HEK293T (cell line): ENCODE measurements around the gene ATP2A2.
"Not testable (repeated sequence)": the region's sequence is repeated elsewhere in the genome, so short reads cannot be mapped to it uniquely, and the experiment has no call there.

ENCODE experiments used
- CTCF ChIA-PET: fragments of 350-600 bp; formaldehyde crosslinking; extraction: SDS; loops from one replicate; lab custom pipeline; 2021; ENCODE audit warnings: antibody characterized with exemption, inconsistent platforms; lab: Yijun Ruan, JAX
- POLR2A ChIA-PET: fragments of 350-600 bp; formaldehyde crosslinking; extraction: SDS; loops from one replicate; lab custom pipeline; 2020; ENCODE audit warnings: antibody characterized with exemption, inconsistent platforms; lab: Yijun Ruan, JAX
- DNase-seq: peaks from one replicate; pipeline ENCODE4 v3.0.0; 2012; ENCODE audit warnings: mixed read lengths; ENCODE audit errors: extremely low spot score
- ARNT ChIP-seq: fragments of 450-650 bp; IDR thresholded peaks from 2 replicates; pipeline ENCODE4 v1.6.1; 2017; ENCODE audit warnings: mild to moderate bottlenecking
- BHLHE40 ChIP-seq: fragments of 450-650 bp; IDR thresholded peaks from 2 replicates; pipeline ENCODE4 v1.6.1; 2016; ENCODE audit warnings: mild to moderate bottlenecking, moderate library complexity, borderline replicate concordance
- CTBP1 ChIP-seq: fragments of 450-650 bp; IDR thresholded peaks from 2 replicates; pipeline ENCODE4 v1.6.1; 2016; ENCODE audit warnings: borderline replicate concordance
- ELF4 ChIP-seq: fragments of 450-650 bp; IDR thresholded peaks from 2 replicates; pipeline ENCODE4 v1.6.1; 2017; ENCODE audit warnings: antibody characterized with exemption
- FOXA1 ChIP-seq: fragments of 450-650 bp; IDR thresholded peaks from 2 replicates; pipeline ENCODE4 v1.6.1; 2016; ENCODE audit warnings: mild to moderate bottlenecking
- FOXK2 ChIP-seq: fragments of 450-650 bp; IDR thresholded peaks from 2 replicates; pipeline ENCODE4 v1.6.1; 2016; ENCODE audit warnings: mild to moderate bottlenecking
- FOXM1 ChIP-seq: fragments of 450-650 bp; IDR thresholded peaks from 2 replicates; pipeline ENCODE4 v1.6.1; 2017; ENCODE audit warnings: mild to moderate bottlenecking, borderline replicate concordance
- HDGF ChIP-seq: fragments of 450-650 bp; IDR thresholded peaks from 2 replicates; pipeline ENCODE4 v1.6.1; 2017; ENCODE audit warnings: antibody characterized with exemption, borderline replicate concordance
- L3MBTL2 ChIP-seq: fragments of 450-650 bp; conservative IDR thresholded peaks from 2 replicates; pipeline ENCODE4 v1.6.1; 2016; ENCODE audit warnings: mild to moderate bottlenecking
- LEF1 ChIP-seq: fragments of 450-650 bp; IDR thresholded peaks from 2 replicates; pipeline ENCODE4 v1.6.1; 2017; ENCODE audit warnings: mild to moderate bottlenecking, borderline replicate concordance
- NFRKB ChIP-seq: fragments of 450-650 bp; IDR thresholded peaks from 2 replicates; pipeline ENCODE4 v1.6.1; 2016; ENCODE audit warnings: mild to moderate bottlenecking, moderate library complexity
- SP1 ChIP-seq: fragments of 450-650 bp; IDR thresholded peaks from 2 replicates; pipeline ENCODE4 v1.6.1; 2017
- SUZ12 ChIP-seq: fragments of 450-650 bp; IDR thresholded peaks from 2 replicates; pipeline ENCODE4 v1.6.1; 2016; ENCODE audit warnings: mild to moderate bottlenecking
- TARDBP ChIP-seq: fragments of 450-650 bp; IDR thresholded peaks from 2 replicates; pipeline ENCODE4 v1.6.1; 2016
- ZNF384 ChIP-seq: fragments of 450-650 bp; IDR thresholded peaks from 2 replicates; pipeline ENCODE4 v1.6.1; 2016
- TF ChIP-seq, protein P1 (sequence below): fragments of 450-650 bp; IDR thresholded peaks from 2 replicates; pipeline ENCODE4 v1.6.1; 2016

The ATP2A2 gene

DNA sequence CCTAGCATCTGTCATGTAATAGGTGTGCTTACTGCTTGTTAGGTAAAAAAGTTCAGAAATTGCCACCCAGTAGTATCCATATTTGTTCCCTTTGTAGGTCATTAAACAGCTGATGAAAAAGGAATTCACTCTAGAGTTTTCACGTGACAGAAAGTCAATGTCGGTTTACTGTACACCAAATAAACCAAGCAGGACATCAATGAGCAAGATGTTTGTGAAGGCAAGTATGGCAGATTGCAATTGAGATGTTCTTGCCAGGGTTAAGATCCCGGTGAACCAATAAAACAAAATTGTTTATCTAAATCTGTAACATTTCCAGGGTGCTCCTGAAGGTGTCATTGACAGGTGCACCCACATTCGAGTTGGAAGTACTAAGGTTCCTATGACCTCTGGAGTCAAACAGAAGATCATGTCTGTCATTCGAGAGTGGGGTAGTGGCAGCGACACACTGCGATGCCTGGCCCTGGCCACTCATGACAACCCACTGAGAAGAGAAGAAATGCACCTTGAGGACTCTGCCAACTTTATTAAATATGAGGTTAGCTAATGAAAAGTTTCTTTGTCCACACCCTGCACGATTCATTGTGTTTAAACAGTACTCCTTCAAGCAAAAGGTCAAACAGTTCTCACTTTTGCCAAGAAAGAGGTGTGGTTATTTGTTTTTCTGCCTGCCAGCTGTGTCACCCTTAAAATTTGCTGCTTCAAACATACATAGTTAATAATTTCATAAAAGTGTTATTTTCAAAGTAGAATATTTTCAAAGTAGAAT is 58.3 kb downstream of the ATP2A2 start:
- CTCF ChIA-PET: no interaction called here

DNA sequence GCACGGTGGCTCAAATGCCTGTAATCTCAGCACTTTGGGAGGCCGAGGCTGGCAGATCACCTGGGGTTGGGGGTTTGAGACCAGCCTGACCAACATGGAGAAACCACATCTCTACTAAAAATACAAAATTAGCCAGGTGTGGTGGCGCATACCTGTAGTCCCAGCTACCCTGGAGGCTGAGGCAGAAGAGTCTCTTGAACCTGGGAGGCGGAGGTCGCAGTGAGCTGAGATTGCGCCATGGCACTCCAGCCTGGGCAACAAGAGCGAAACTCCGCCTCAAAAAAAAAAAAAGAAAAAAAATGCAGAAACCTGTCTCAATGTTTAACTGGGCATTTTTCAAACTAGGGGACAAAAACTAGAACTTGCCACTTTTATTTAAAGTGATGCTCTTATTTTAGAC is 59.2 kb downstream of the ATP2A2 start:
- CTCF ChIA-PET, DNase-seq, POLR2A ChIA-PET: not testable (repeated sequence)

More for the DNA sequence above, 58.3 kb downstream of the ATP2A2 start:
- DNase-seq: no peak
- POLR2A ChIA-PET: no interaction called here
- TF ChIP-seq SP1 (no peak), TARDBP (no peak), CTBP1 (no peak), ZNF384 (no peak), FOXK2 (no peak), ELF4 (no peak), HDGF (no peak), FOXA1 (no peak), L3MBTL2 (no peak), ARNT (no peak), SUZ12 (no peak)

DNA sequence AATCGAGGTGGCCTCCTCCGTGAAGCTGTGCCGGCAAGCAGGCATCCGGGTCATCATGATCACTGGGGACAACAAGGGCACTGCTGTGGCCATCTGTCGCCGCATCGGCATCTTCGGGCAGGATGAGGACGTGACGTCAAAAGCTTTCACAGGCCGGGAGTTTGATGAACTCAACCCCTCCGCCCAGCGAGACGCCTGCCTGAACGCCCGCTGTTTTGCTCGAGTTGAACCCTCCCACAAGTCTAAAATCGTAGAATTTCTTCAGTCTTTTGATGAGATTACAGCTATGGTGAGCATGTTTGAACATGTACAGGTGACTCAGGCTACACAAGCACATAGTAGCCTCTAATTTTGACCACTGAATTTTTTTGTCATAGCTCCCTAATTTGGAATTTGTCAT is 59.7 kb downstream of the ATP2A2 start:
- POLR2A ChIA-PET: no interaction called here
- TF ChIP-seq SUZ12 (no peak), L3MBTL2 (no peak), BHLHE40 (no peak), SP1 (no peak), TARDBP (no peak), NFRKB (no peak), CTBP1 (no peak), HDGF (no peak), FOXA1 (no peak)
- TF ChIP-seq, protein P1, sequence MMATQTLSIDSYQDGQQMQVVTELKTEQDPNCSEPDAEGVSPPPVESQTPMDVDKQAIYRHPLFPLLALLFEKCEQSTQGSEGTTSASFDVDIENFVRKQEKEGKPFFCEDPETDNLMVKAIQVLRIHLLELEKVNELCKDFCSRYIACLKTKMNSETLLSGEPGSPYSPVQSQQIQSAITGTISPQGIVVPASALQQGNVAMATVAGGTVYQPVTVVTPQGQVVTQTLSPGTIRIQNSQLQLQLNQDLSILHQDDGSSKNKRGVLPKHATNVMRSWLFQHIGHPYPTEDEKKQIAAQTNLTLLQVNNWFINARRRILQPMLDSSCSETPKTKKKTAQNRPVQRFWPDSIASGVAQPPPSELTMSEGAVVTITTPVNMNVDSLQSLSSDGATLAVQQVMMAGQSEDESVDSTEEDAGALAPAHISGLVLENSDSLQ: no peak
- DNase-seq: no peak
- CTCF ChIA-PET: no interaction called here

DNA sequence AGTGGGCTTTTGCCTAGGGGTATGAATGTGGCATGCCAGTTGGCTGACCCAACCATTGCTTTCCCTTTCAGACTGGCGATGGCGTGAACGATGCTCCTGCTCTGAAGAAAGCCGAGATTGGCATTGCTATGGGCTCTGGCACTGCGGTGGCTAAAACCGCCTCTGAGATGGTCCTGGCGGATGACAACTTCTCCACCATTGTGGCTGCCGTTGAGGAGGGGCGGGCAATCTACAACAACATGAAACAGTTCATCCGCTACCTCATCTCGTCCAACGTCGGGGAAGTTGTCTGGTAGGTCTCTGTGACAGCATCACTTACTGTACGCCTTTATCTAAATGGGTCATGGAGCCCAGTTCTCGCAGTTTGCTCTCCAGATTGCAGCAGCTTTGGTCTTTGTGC is 61.1 kb downstream of the ATP2A2 start:
- POLR2A ChIA-PET: no interaction called here
- CTCF ChIA-PET: no interaction called here
- TF ChIP-seq BHLHE40: no peak
- no peak for TF ChIP-seq FOXK2
- TF ChIP-seq FOXA1: no peak
- no peak for TF ChIP-seq HDGF
- TF ChIP-seq ARNT: no peak
- no peak for TF ChIP-seq FOXM1
- no peak for TF ChIP-seq ELF4
- TF ChIP-seq CTBP1: no peak
- no peak for TF ChIP-seq ZNF384
- TF ChIP-seq SUZ12: no peak
- TF ChIP-seq SP1: no peak
- no peak for TF ChIP-seq L3MBTL2
- no peak for TF ChIP-seq TARDBP
- TF ChIP-seq LEF1: no peak
- no peak for DNase-seq

DNA sequence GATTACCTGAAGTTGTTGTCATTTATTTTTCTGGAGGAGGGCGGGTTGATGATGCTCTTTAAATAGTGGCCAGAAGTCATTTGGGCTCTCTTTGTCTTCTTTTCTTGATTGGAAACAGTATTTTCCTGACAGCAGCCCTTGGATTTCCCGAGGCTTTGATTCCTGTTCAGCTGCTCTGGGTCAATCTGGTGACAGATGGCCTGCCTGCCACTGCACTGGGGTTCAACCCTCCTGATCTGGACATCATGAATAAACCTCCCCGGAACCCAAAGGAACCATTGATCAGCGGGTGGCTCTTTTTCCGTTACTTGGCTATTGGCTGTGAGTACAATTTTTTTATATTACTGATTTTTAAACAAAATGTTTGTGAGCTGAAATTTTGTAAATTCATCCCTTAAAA is 62.1 kb downstream of the ATP2A2 start:
- TF ChIP-seq FOXM1: no peak
- no peak for TF ChIP-seq HDGF
- TF ChIP-seq SP1: no peak
- TF ChIP-seq FOXA1: no peak
- no peak for TF ChIP-seq ZNF384
- TF ChIP-seq L3MBTL2: no peak
- no peak for TF ChIP-seq CTBP1
- no peak for TF ChIP-seq BHLHE40
- no peak for TF ChIP-seq FOXK2
- no peak for TF ChIP-seq LEF1
- TF ChIP-seq SUZ12: no peak
- POLR2A ChIA-PET: no interaction called here
- no peak for DNase-seq
- CTCF ChIA-PET: no interaction called here

DNA sequence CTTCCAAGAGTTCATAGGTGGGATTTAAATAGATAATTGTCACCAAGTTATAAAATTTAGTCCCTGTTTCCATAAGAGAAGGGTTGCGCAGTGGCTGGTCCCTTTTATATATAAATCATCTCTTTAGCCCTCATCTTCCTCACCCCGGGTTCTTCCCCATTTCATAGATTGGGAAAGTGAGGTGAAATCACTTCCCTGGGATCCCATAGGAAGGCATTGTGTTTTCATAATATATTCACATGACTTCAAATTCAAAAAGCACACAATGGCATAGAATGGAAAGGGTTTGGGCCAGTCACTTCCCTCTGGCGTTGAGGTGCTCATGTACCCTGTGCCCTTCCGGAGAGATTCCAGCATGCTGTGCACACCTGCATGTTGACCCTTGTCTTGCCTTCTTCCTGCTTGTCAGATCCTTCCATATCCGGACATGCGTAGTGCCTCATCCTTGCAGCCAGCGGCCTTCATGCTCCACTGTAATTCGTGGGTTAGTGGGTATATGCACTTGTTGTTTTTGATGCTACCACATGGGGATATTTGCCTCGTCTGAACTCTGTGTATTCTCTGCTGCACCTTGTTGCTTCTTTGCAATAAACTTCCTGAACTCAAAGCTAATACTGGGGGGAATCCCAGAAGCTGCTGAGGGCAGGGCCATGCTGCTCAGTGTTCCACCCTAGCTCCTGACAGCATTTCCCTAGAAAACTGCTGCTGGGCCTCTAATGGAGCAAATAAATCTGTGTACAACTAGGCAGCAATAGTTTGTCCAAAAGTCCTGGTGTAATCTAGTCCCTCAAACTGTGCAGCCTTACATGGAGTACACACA is 62.9 kb downstream of the ATP2A2 start:
- ChIA-PET POLR2A (no interaction called here), CTCF (no interaction called here)
- no peak for DNase-seq
- TF ChIP-seq FOXK2 (no peak), TARDBP (no peak), HDGF (no peak), ELF4 (no peak), BHLHE40 (no peak), FOXM1 (no peak), SP1 (no peak), ARNT (no peak), L3MBTL2 (no peak), NFRKB (no peak), ZNF384 (no peak), CTBP1 (no peak)
- TF ChIP-seq, protein P1: no peak
